Mucosa of stomach (tissue), 1 donor: ENCODE measurements around the gene PXDN.
"Not testable (repeated sequence)": the region's sequence is repeated elsewhere in the genome, so short reads cannot be mapped to it uniquely, and the experiment has no call there.

Experiments
- H3K27me3 ChIP-seq: one replicate; pipeline ENCODE4 v1.7.0; 2013; ENCODE audit warnings: mild to moderate bottlenecking, low read length; ENCODE audit not compliant: control insufficient read depth, insufficient read depth
- H3K36me3 ChIP-seq: one replicate; pipeline ENCODE4 v1.7.0; 2013; ENCODE audit warnings: low read length; ENCODE audit not compliant: control insufficient read depth, insufficient read depth
- H3K4me1 ChIP-seq: one replicate; pipeline ENCODE4 v1.7.0; 2013; ENCODE audit warnings: mild to moderate bottlenecking, low read length; ENCODE audit not compliant: control insufficient read depth, insufficient read depth
- H3K4me3 ChIP-seq: one replicate; pipeline ENCODE4 v1.7.0; 2013; ENCODE audit warnings: low read length
- H3K9ac ChIP-seq: one replicate; pipeline ENCODE4 v1.7.0; 2013; ENCODE audit warnings: mild to moderate bottlenecking, low read length, moderate library complexity
- H3K9me3 ChIP-seq: one replicate; pipeline ENCODE4 v1.7.0; 2013; ENCODE audit warnings: mild to moderate bottlenecking, low read length, moderate library complexity; ENCODE audit not compliant: control insufficient read depth
- donor health status: Pancreatic carcinoma.

PXDN gene

GRCh38 chr2:1683297-1683696, 61.0 kb downstream of the PXDN start:
- no peaks in the 10 kb centered on the region for H3K36me3 ChIP-seq
- H3K9ac ChIP-seq, result no peak overlapping the region
- no peaks in the 10 kb centered on the region for H3K4me1 ChIP-seq
- H3K9me3 ChIP-seq, result no peaks in the 10 kb centered on the region
- no peaks in the 10 kb centered on the region for H3K27me3 ChIP-seq
- H3K4me3 ChIP-seq, result no peak overlapping the region

- H3K4me3 ChIP-seq, result no peak overlapping the region
- H3K36me3 ChIP-seq, result no peaks in the 10 kb centered on the region
- no peaks in the 10 kb centered on the region for H3K4me1 ChIP-seq
- no peaks in the 10 kb centered on the region for H3K27me3 ChIP-seq
- H3K9ac ChIP-seq, result no peak overlapping the region
- no peaks in the 10 kb centered on the region for H3K9me3 ChIP-seq
Observed at GRCh38 chr2:1682181-1682440, 62.2 kb downstream of the PXDN start.

GRCh38 chr2:1681323-1682180, 62.8 kb downstream of the PXDN start:
- Histone ChIP-seq H3K36me3 (no peaks in the 10 kb centered on the region), H3K4me1 (no peaks in the 10 kb centered on the region), H3K27me3 (no peaks in the 10 kb centered on the region), H3K9ac (no peak overlapping the region), H3K9me3 (no peaks in the 10 kb centered on the region), H3K4me3 (no peak overlapping the region)

GRCh38 chr2:1681017-1681318, 63.3 kb downstream of the PXDN start:
- no peaks in the 10 kb centered on the region for H3K9me3 ChIP-seq
- no peaks in the 10 kb centered on the region for H3K36me3 ChIP-seq

GRCh38 chr2:1680222-1681016, 63.9 kb downstream of the PXDN start:
- no peak overlapping the region for H3K4me3 ChIP-seq
- no peak overlapping the region for H3K9ac ChIP-seq
- H3K27me3 ChIP-seq, result no peaks in the 10 kb centered on the region
- H3K36me3 ChIP-seq, result no peaks in the 10 kb centered on the region
- no peaks in the 10 kb centered on the region for H3K4me1 ChIP-seq
- no peaks in the 10 kb centered on the region for H3K9me3 ChIP-seq

More at GRCh38 chr2:1681017-1681318, 63.3 kb downstream of the PXDN start:
- no peak overlapping the region for H3K9ac ChIP-seq
- no peak overlapping the region for H3K4me3 ChIP-seq
- H3K4me1 ChIP-seq, result no peaks in the 10 kb centered on the region
- H3K27me3 ChIP-seq, result no peaks in the 10 kb centered on the region

- H3K36me3 ChIP-seq, H3K9me3 ChIP-seq, H3K4me1 ChIP-seq, H3K4me3 ChIP-seq, H3K9ac ChIP-seq, H3K27me3 ChIP-seq: not testable (repeated sequence)
Observed at GRCh38 chr2:1679488-1680039, 64.8 kb downstream of the PXDN start.

- not testable (repeated sequence) for H3K27me3 ChIP-seq, H3K9me3 ChIP-seq, H3K9ac ChIP-seq, H3K36me3 ChIP-seq, H3K4me3 ChIP-seq, H3K4me1 ChIP-seq
Observed at GRCh38 chr2:1679065-1679464, 65.2 kb downstream of the PXDN start.

- H3K4me3 ChIP-seq, result no peak overlapping the region
- H3K9ac ChIP-seq, result no peak overlapping the region
- no peaks in the 10 kb centered on the region for H3K4me1 ChIP-seq
- no peaks in the 10 kb centered on the region for H3K27me3 ChIP-seq
- H3K36me3 ChIP-seq, result no peaks in the 10 kb centered on the region
- no peaks in the 10 kb centered on the region for H3K9me3 ChIP-seq
Observed at GRCh38 chr2:1678609-1679008, 65.7 kb downstream of the PXDN start.

GRCh38 chr2:1677821-1678165, 66.5 kb downstream of the PXDN start:
- H3K9me3 ChIP-seq, result no peaks in the 10 kb centered on the region
- H3K36me3 ChIP-seq, result no peaks in the 10 kb centered on the region
- no peak overlapping the region for H3K4me3 ChIP-seq
- H3K4me1 ChIP-seq, result no peaks in the 10 kb centered on the region
- no peak overlapping the region for H3K9ac ChIP-seq
- no peaks in the 10 kb centered on the region for H3K27me3 ChIP-seq

GRCh38 chr2:1676913-1677820, 67.1 kb downstream of the PXDN start:
- Histone ChIP-seq H3K27me3 (no peaks in the 10 kb centered on the region), H3K36me3 (no peaks in the 10 kb centered on the region), H3K4me1 (no peaks in the 10 kb centered on the region), H3K4me3 (no peak overlapping the region), H3K9me3 (no peaks in the 10 kb centered on the region), H3K9ac (no peak overlapping the region)

- H3K9me3 ChIP-seq, result no peaks in the 10 kb centered on the region
- no peak overlapping the region for H3K4me3 ChIP-seq
- H3K9ac ChIP-seq, result no peak overlapping the region
- H3K27me3 ChIP-seq, result no peaks in the 10 kb centered on the region
- H3K36me3 ChIP-seq, result no peaks in the 10 kb centered on the region
- H3K4me1 ChIP-seq, result no peaks in the 10 kb centered on the region
Observed at GRCh38 chr2:1676091-1676912, 68.0 kb downstream of the PXDN start.
